ENCODE results near the gene PCYT1B. TPM values are rescaled to one million over a fixed set of nuclear protein-coding genes. Genes with fewer than 3 reads are reported as not detected.

PCYT1B gene
- total RNA-seq, 4 donors from 2014 or later, result 0.16 TPM; not detected in 3

DNA sequence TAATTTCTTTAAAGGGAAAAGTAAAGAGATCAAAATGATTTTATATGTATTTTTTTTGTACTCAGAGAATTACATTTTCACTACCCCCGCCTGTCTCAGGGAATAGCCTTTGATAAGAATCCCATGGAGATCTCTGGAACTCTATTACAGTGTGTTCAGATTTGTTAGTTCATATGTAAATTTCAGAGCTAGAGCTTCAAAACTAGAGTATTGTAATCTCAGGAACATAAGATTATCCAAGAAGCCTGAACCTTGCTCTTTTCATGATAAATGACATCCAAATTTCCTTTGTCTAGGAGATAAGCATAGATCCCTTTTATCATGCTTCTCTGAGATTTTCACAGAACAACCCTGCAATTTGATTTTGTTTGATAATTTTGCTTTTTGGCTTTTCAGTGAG, 99.2 kb downstream of the PCYT1B start:
- H3K4me1 ChIP-seq, result no peaks in the 10 kb centered on the region
- no peak overlapping the region for H3K27ac ChIP-seq
- no peak for TF ChIP-seq POLR2AphosphoS5 (IDR thresholded peaks at IDR 0.05)
- TF ChIP-seq, protein P1, sequence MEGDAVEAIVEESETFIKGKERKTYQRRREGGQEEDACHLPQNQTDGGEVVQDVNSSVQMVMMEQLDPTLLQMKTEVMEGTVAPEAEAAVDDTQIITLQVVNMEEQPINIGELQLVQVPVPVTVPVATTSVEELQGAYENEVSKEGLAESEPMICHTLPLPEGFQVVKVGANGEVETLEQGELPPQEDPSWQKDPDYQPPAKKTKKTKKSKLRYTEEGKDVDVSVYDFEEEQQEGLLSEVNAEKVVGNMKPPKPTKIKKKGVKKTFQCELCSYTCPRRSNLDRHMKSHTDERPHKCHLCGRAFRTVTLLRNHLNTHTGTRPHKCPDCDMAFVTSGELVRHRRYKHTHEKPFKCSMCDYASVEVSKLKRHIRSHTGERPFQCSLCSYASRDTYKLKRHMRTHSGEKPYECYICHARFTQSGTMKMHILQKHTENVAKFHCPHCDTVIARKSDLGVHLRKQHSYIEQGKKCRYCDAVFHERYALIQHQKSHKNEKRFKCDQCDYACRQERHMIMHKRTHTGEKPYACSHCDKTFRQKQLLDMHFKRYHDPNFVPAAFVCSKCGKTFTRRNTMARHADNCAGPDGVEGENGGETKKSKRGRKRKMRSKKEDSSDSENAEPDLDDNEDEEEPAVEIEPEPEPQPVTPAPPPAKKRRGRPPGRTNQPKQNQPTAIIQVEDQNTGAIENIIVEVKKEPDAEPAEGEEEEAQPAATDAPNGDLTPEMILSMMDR (IDR thresholded peaks at IDR 0.05), result no peak
- TF ChIP-seq POLR2A (IDR thresholded peaks at IDR 0.05), result no peak
- intact Hi-C loops (cut with DNase I; ENCODE audit: low total_unique reads) (no loop called here), in situ Hi-C loops (cut with MboI; ENCODE audit: low pct_ligation_motif_present in 1 of 4, low pct_unique_long_range_greater_than_20kb in 1 of 4, low sequenced_read_pairs in 3 of 4) (no loop called here)
- H3K9me3 ChIP-seq, result no peaks in the 10 kb centered on the region
- H3K4me3 ChIP-seq, result no peak overlapping the region
- no peaks in the 10 kb centered on the region for H3K36me3 ChIP-seq
- no peak for DNase-seq
- 77% methylated on average over 1 of the region's 1 CpG; no CpG with 5 or more reads in 1 of the 2 donors for WGBS, 2 donors (ENCODE audit: low coverage in 1 of 2)
- no peaks in the 10 kb centered on the region for H3K27me3 ChIP-seq

GRCh38 chrX:24542756-24543155, 104.4 kb downstream of the PCYT1B start:
- DNase-seq, result no peak
- H3K36me3 ChIP-seq, result no peaks in the 10 kb centered on the region
- intact Hi-C loops (cut with DNase I; ENCODE audit: low total_unique reads), result no loop called here
- no peak overlapping the region for H3K27ac ChIP-seq
- H3K9me3 ChIP-seq, result no peaks in the 10 kb centered on the region
- no peak for TF ChIP-seq POLR2A (IDR thresholded peaks at IDR 0.05)
- no peak for TF ChIP-seq POLR2AphosphoS5 (IDR thresholded peaks at IDR 0.05)
- TF ChIP-seq EP300 (IDR thresholded peaks at IDR 0.05; ENCODE audit: low read depth), result no peak
- TF ChIP-seq, protein P1 (IDR thresholded peaks at IDR 0.05), result no peak
- 66% methylated on average over 4 of the region's 4 CpGs; no CpG with 5 or more reads in 1 of the 2 donors for WGBS, 2 donors (ENCODE audit: low coverage in 1 of 2)
- in situ Hi-C loops (cut with MboI; ENCODE audit: low pct_ligation_motif_present in 1 of 4, low pct_unique_long_range_greater_than_20kb in 1 of 4, low sequenced_read_pairs in 3 of 4), result no loop called here
- H3K4me3 ChIP-seq, result no peak overlapping the region
- no peaks in the 10 kb centered on the region for H3K4me1 ChIP-seq
- H3K27me3 ChIP-seq, result no peaks in the 10 kb centered on the region

DNA sequence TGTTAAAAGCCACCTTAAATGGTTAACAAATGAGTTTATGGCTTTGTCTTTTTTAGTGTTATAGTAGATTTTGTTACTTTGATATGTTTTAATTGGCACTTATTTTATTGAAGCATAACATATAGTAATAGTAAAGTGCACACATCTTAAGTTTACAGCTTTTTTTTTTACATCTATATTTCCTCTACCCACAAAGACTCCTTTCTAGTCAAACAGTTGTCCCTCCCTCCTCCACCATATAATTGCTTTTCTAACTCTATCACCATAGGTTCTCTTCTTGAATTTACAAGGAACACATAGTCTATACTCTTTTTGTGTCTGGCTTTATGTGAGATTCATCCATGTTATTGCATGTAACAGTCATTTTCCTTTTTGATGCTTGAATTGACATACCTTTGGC, 110.6 kb downstream of the PCYT1B start:
- DNase-seq, result no peak
- Histone ChIP-seq H3K27ac (no peak overlapping the region), H3K36me3 (no peaks in the 10 kb centered on the region), H3K27me3 (no peaks in the 10 kb centered on the region), H3K9me3 (no peaks in the 10 kb centered on the region), H3K4me3 (no peak overlapping the region), H3K4me1 (no peaks in the 10 kb centered on the region)
- TF ChIP-seq POLR2A (IDR thresholded peaks at IDR 0.05) (no peak), POLR2AphosphoS5 (IDR thresholded peaks at IDR 0.05) (no peak), EP300 (IDR thresholded peaks at IDR 0.05; ENCODE audit: low read depth) (no peak)
- TF ChIP-seq, protein P1 (IDR thresholded peaks at IDR 0.05), result no peak
- in situ Hi-C loops (cut with MboI; ENCODE audit: low pct_ligation_motif_present in 1 of 4, low pct_unique_long_range_greater_than_20kb in 1 of 4, low sequenced_read_pairs in 3 of 4), result no loop called here
- intact Hi-C loops (cut with DNase I; ENCODE audit: low total_unique reads), result no loop called here

GRCh38 chrX:24528605-24529004, 118.5 kb downstream of the PCYT1B start:
- no peak overlapping the region for H3K4me3 ChIP-seq
- TF ChIP-seq EP300 (IDR thresholded peaks at IDR 0.05; ENCODE audit: low read depth), result no peak
- TF ChIP-seq, protein P1 (IDR thresholded peaks at IDR 0.05), result no peak
- no peak for TF ChIP-seq POLR2AphosphoS5 (IDR thresholded peaks at IDR 0.05)
- H3K36me3 ChIP-seq, result no peaks in the 10 kb centered on the region
- no peaks in the 10 kb centered on the region for H3K4me1 ChIP-seq
- intact Hi-C loops (cut with DNase I; ENCODE audit: low total_unique reads), result no loop called here
- no peak for DNase-seq
- 40 to 74% methylated on average over 1 of the region's 1 CpG for WGBS, 2 donors (ENCODE audit: low coverage in 1 of 2)
- H3K27me3 ChIP-seq, result no peaks in the 10 kb centered on the region
- in situ Hi-C loops (cut with MboI; ENCODE audit: low pct_ligation_motif_present in 1 of 4, low pct_unique_long_range_greater_than_20kb in 1 of 4, low sequenced_read_pairs in 3 of 4), result no loop called here
- no peak overlapping the region for H3K27ac ChIP-seq
- no peaks in the 10 kb centered on the region for H3K9me3 ChIP-seq

Data from transverse colon (tissue), 4 donors.